Breast epithelium (tissue), 3 donors: ENCODE results near the gene RPS19.
"Not testable (repeated sequence)": the region's sequence is repeated elsewhere in the genome, so short reads cannot be mapped to it uniquely, and the experiment has no call there.

Experiments
- CTCF ChIP-seq, 3 donors: fragments of 450-650 bp; IDR thresholded peaks; one replicate each; pipeline ENCODE4 v1.5.1; 2016 to 2017; ENCODE audit warnings: antibody characterized with exemption in 3 of 3, mild to moderate bottlenecking in 3 of 3, moderate library complexity in 3 of 3
- POLR2A ChIP-seq: fragments of 450-650 bp; IDR thresholded peaks from one replicate; pipeline ENCODE4 v1.6.1; 2016; ENCODE audit warnings: antibody characterized with exemption, mild to moderate bottlenecking, moderate library complexity

- not testable (repeated sequence) for TF ChIP-seq CTCF (IDR thresholded peaks at IDR 0.05); POLR2A
Measured at GRCh38 chr19:41914424-41914834, 54.4 kb downstream of the RPS19 start.
